Transverse colon (tissue), 4 donors: ENCODE results near the gene SCAMP1.

ENCODE experiments used
- POLR2A ChIP-seq: fragments of 450-650 bp; IDR thresholded peaks from one replicate; pipeline ENCODE4 v1.6.1; 2016; ENCODE audit warnings: antibody characterized with exemption, mild to moderate bottlenecking, moderate library complexity
- POLR2AphosphoS5 ChIP-seq, 3 donors: sonication (generic); formaldehyde crosslinking; IDR thresholded peaks; one replicate each; pipeline ENCODE4 v1.6.1; 2016; ENCODE audit warnings: antibody characterized with exemption in 3 of 3
- TF ChIP-seq, protein P1 (sequence below), 5 experiments: fragments of 200-600 bp in 3 of 5; fragments of 450-650 bp in 2 of 5; sonication (generic) in 3 of 5; IDR thresholded peaks; 1 replicate in 2 of 5; 2 replicates in 3 of 5; pipeline ENCODE4 v1.5.1; 2016 to 2017; ENCODE audit warnings: antibody characterized with exemption in 5 of 5, inconsistent platforms in 3 of 5, mild to moderate bottlenecking in 2 of 5, moderate library complexity in 1 of 5

DNA sequence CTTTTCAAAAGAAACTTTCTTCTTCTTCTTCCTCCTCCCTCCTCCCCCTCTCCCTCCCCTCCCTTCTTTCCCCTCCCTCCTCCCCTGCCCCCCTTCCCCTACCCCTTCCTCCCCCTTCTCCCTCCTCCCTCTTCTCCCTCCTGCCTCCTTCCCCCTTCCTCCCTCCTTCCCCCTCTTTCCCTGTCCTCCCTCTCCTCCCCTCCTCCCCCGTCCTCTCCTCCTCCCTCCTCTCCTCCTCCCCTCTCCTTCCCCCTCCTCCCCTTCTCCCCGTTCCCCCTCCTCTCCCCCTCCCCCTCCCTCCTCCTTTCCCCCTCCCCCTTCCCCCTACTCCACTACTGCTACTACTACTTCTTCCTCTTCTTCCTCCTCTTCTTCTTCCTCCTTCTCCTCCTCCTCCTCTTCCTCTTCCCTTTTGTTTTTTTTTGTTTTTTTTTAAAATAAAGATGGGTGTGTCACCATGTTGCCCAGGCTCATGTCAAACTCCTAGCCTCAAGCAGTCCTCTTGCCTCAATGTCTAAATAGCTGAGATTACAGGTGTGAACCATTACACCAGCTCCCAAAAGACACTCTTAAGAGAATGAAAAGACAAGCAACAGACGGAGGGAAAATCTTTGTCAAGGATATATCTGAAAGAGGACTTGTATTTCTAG is 87.5 kb downstream of the SCAMP1 start:
- TF ChIP-seq, protein P1, sequence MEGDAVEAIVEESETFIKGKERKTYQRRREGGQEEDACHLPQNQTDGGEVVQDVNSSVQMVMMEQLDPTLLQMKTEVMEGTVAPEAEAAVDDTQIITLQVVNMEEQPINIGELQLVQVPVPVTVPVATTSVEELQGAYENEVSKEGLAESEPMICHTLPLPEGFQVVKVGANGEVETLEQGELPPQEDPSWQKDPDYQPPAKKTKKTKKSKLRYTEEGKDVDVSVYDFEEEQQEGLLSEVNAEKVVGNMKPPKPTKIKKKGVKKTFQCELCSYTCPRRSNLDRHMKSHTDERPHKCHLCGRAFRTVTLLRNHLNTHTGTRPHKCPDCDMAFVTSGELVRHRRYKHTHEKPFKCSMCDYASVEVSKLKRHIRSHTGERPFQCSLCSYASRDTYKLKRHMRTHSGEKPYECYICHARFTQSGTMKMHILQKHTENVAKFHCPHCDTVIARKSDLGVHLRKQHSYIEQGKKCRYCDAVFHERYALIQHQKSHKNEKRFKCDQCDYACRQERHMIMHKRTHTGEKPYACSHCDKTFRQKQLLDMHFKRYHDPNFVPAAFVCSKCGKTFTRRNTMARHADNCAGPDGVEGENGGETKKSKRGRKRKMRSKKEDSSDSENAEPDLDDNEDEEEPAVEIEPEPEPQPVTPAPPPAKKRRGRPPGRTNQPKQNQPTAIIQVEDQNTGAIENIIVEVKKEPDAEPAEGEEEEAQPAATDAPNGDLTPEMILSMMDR (IDR thresholded peaks at IDR 0.05), result no peak
- TF ChIP-seq POLR2A (no peak), POLR2AphosphoS5 (IDR thresholded peaks at IDR 0.05) (no peak)
